Gastroesophageal sphincter (tissue), 3 donors: ENCODE data around the gene AKAP8L.

Experiments
- POLR2A ChIP-seq, 2 donors: fragments of 450-650 bp; IDR thresholded peaks; one replicate each; pipeline ENCODE4 v1.6.1; 2017; ENCODE audit warnings: antibody characterized with exemption in 2 of 2, mild to moderate bottlenecking in 2 of 2, moderate library complexity in 1 of 2
- TF ChIP-seq, protein P1 (sequence below), 4 experiments: fragments of 200-600 bp in 2 of 4; fragments of 450-650 bp in 2 of 4; sonication (generic) in 1 of 4; IDR thresholded peaks; one replicate each; pipeline ENCODE4 v1.5.1; 2017 to 2019; ENCODE audit warnings: antibody characterized with exemption in 4 of 4, mild to moderate bottlenecking in 2 of 4, moderate library complexity in 2 of 4

DNA sequence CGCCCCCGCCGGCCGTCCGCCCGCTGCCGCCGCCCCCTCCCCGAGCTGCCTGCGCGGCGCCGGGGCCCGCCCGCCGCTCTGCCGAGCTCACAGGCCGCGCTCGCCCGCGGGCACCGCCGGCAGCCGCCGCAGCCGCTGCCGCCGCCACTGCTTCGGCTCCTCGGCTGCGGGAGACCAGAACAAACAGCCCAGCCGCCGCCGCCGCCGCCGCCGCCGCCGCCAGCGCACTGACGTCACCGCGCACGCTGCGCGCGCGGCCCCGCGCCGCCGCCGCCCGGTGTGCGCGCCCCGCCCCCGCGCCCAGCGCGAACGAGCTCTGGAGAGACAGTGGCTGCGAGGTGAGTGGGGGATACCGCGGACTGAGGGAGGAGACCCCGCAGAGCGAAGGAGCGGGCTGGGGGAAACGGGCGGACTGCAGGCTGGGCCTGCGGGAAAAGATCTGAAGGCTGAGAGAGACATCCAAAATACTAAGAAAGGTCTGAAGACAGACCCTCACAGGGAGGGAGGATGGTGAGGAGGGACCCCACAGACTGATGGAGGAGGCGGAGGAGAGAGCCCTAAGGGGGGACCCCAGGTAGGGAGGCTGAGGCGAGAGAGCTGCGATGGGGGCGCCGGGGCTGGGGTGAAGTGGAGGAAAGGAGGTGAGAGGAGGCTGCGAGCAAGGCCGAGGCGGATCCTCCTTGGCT, 86.3 kb downstream of the AKAP8L start, which contains the start of gene BRD4:
- TF ChIP-seq, protein P1, sequence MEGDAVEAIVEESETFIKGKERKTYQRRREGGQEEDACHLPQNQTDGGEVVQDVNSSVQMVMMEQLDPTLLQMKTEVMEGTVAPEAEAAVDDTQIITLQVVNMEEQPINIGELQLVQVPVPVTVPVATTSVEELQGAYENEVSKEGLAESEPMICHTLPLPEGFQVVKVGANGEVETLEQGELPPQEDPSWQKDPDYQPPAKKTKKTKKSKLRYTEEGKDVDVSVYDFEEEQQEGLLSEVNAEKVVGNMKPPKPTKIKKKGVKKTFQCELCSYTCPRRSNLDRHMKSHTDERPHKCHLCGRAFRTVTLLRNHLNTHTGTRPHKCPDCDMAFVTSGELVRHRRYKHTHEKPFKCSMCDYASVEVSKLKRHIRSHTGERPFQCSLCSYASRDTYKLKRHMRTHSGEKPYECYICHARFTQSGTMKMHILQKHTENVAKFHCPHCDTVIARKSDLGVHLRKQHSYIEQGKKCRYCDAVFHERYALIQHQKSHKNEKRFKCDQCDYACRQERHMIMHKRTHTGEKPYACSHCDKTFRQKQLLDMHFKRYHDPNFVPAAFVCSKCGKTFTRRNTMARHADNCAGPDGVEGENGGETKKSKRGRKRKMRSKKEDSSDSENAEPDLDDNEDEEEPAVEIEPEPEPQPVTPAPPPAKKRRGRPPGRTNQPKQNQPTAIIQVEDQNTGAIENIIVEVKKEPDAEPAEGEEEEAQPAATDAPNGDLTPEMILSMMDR (IDR thresholded peaks at IDR 0.05), result no peak
- TF ChIP-seq POLR2A (IDR thresholded peaks at IDR 0.05), result peak in 1 of 2 donors; percentile 59
